GM18873 (cell line): Measurements from ENCODE around the gene AMPH.
"Not testable (repeated sequence)": the region's sequence is repeated elsewhere in the genome, so short reads cannot be mapped to it uniquely, and the experiment has no call there.

Experiments used
- ATAC-seq: cut with Tn5 transposase; IDR thresholded peaks from one replicate; pipeline ENCODE4 v1.9.1; 2021; ENCODE audit warnings: mild to moderate bottlenecking, moderate library complexity, moderate number of reproducible peaks; ENCODE audit not compliant: unreplicated experiment, low FRiP score

AMPH gene

GRCh38 chr7:38629651-38630510, 1.3 kb downstream of the AMPH start:
- no peak for ATAC-seq

GRCh38 chr7:38628630-38629385, 2.4 kb downstream of the AMPH start:
- ATAC-seq = no peak

- ATAC-seq = no peak
Observed at GRCh38 chr7:38625866-38626265, 5.3 kb downstream of the AMPH start.

- ATAC-seq = no peak
Observed at GRCh38 chr7:38615665-38616064, 15.5 kb downstream of the AMPH start.

- ATAC-seq = no peak
Observed at GRCh38 chr7:38607466-38607865, 23.7 kb downstream of the AMPH start.

GRCh38 chr7:38600741-38601140, 30.4 kb downstream of the AMPH start:
- no peak for ATAC-seq

- ATAC-seq = no peak
Observed at GRCh38 chr7:38594949-38595348, 36.2 kb downstream of the AMPH start.

GRCh38 chr7:38592737-38593288, 38.4 kb downstream of the AMPH start:
- no peak for ATAC-seq

- ATAC-seq = no peak
Observed at GRCh38 chr7:38585572-38586354, 45.4 kb downstream of the AMPH start.

- no peak for ATAC-seq
Observed at GRCh38 chr7:38584443-38585210, 46.5 kb downstream of the AMPH start.

GRCh38 chr7:38580485-38580884, 50.7 kb downstream of the AMPH start:
- no peak for ATAC-seq

- no peak for ATAC-seq
Observed at GRCh38 chr7:38574086-38574485, 57.1 kb downstream of the AMPH start.

GRCh38 chr7:38571620-38572019, 59.6 kb downstream of the AMPH start:
- ATAC-seq = not testable (repeated sequence)

- no peak for ATAC-seq
Observed at GRCh38 chr7:38568497-38568896, 62.7 kb downstream of the AMPH start.

GRCh38 chr7:38565289-38565688, 65.9 kb downstream of the AMPH start:
- ATAC-seq = no peak

GRCh38 chr7:38563741-38564140, 67.4 kb downstream of the AMPH start:
- ATAC-seq = no peak

GRCh38 chr7:38561166-38561565, 70.0 kb downstream of the AMPH start:
- ATAC-seq = no peak

GRCh38 chr7:38558761-38559345, 72.3 kb downstream of the AMPH start:
- no peak for ATAC-seq

- no peak for ATAC-seq
Observed at GRCh38 chr7:38554586-38554985, 76.6 kb downstream of the AMPH start.

GRCh38 chr7:38550836-38551235, 80.3 kb downstream of the AMPH start:
- no peak for ATAC-seq
